ENCODE measurements around the gene NUDCD2. TPM values are rescaled to one million over a fixed set of nuclear protein-coding genes. Genes with fewer than 3 reads are reported as not detected.

Gene NUDCD2
- total RNA-seq, 1 experiment from 2014 or later: 44.9 TPM

- H3K9me3 Mint-ChIP-seq (ENCODE audit: low read depth, unreplicated experiment): no peaks in the 10 kb centered on the region
- no TSS peak for BruUV-seq (replicated peaks)
- CTCF ChIA-PET: interaction anchor here (0.7 kb wide), 1 partner anchor 14 kb away, joined by 3 read pairs; no protein-coding TSS in a partner anchor
Measured at GRCh38 chr5:163437011-163437308, 22.9 kb downstream of the NUDCD2 start.

GRCh38 chr5:163436515-163436914 lies 23.4 kb downstream of the NUDCD2 start:
- Mint-ChIP-seq H3K4me1 (ENCODE audit: low read depth, unreplicated experiment) (peaks cover 37% of the 10 kb centered on the region), H3K27me3 (ENCODE audit: unreplicated experiment) (no peaks in the 10 kb centered on the region), H3K27ac (ENCODE audit: unreplicated experiment) (peak overlapping the region; percentile 82), H3K36me3 (ENCODE audit: insufficient read depth, unreplicated experiment) (peaks cover 38% of the 10 kb centered on the region), H3K9me3 (ENCODE audit: low read depth, unreplicated experiment) (no peaks in the 10 kb centered on the region), H3K4me3 (ENCODE audit: low read depth, unreplicated experiment) (peak overlapping the region; percentile 88)
- intact Hi-C loops (cut with micrococcal nuclease; ENCODE audit: unreplicated experiment): loop anchor here (2.0 kb wide), 2 partner anchors 18 to 22 kb away; no protein-coding TSS in a partner anchor
- CTCF ChIA-PET: no interaction called here
- no peak for DNase-seq
- no TSS peak for BruUV-seq (replicated peaks)
- TF ChIP-seq, protein P1, sequence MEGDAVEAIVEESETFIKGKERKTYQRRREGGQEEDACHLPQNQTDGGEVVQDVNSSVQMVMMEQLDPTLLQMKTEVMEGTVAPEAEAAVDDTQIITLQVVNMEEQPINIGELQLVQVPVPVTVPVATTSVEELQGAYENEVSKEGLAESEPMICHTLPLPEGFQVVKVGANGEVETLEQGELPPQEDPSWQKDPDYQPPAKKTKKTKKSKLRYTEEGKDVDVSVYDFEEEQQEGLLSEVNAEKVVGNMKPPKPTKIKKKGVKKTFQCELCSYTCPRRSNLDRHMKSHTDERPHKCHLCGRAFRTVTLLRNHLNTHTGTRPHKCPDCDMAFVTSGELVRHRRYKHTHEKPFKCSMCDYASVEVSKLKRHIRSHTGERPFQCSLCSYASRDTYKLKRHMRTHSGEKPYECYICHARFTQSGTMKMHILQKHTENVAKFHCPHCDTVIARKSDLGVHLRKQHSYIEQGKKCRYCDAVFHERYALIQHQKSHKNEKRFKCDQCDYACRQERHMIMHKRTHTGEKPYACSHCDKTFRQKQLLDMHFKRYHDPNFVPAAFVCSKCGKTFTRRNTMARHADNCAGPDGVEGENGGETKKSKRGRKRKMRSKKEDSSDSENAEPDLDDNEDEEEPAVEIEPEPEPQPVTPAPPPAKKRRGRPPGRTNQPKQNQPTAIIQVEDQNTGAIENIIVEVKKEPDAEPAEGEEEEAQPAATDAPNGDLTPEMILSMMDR (IDR thresholded peaks at IDR 0.05; ENCODE audit: unreplicated experiment): no peak

More at GRCh38 chr5:163437011-163437308, 22.9 kb downstream of the NUDCD2 start:
- peak overlapping the region; percentile 82 for H3K27ac Mint-ChIP-seq (ENCODE audit: unreplicated experiment)
- no peaks in the 10 kb centered on the region for H3K27me3 Mint-ChIP-seq (ENCODE audit: unreplicated experiment)
- peaks cover 37% of the 10 kb centered on the region for H3K4me1 Mint-ChIP-seq (ENCODE audit: low read depth, unreplicated experiment)
- TF ChIP-seq, protein P1 (IDR thresholded peaks at IDR 0.05; ENCODE audit: unreplicated experiment): no peak
- H3K36me3 Mint-ChIP-seq (ENCODE audit: insufficient read depth, unreplicated experiment): peaks cover 38% of the 10 kb centered on the region
- no peak for DNase-seq
- intact Hi-C loops (cut with micrococcal nuclease; ENCODE audit: unreplicated experiment): loop anchor here (2.0 kb wide), 2 partner anchors 18 to 22 kb away; no protein-coding TSS in a partner anchor
- peak overlapping the region; percentile 88 for H3K4me3 Mint-ChIP-seq (ENCODE audit: low read depth, unreplicated experiment)

- DNase-seq: peak; percentile 43
- Mint-ChIP-seq H3K9me3 (ENCODE audit: low read depth, unreplicated experiment) (no peaks in the 10 kb centered on the region), H3K36me3 (ENCODE audit: insufficient read depth, unreplicated experiment) (peaks cover 32% of the 10 kb centered on the region), H3K4me1 (ENCODE audit: low read depth, unreplicated experiment) (peaks cover 28% of the 10 kb centered on the region), H3K4me3 (ENCODE audit: low read depth, unreplicated experiment) (no peak overlapping the region), H3K27me3 (ENCODE audit: unreplicated experiment) (no peaks in the 10 kb centered on the region), H3K27ac (ENCODE audit: unreplicated experiment) (peak overlapping the region; percentile 53)
- CTCF ChIA-PET: interaction anchor here (1.2 kb wide), 1 partner anchor 25 kb away, joined by 3 read pairs; no protein-coding TSS in a partner anchor
- no TSS peak for BruUV-seq (replicated peaks)
- intact Hi-C loops (cut with micrococcal nuclease; ENCODE audit: unreplicated experiment): no loop called here
- TF ChIP-seq, protein P1 (IDR thresholded peaks at IDR 0.05; ENCODE audit: unreplicated experiment): no peak
Measured at GRCh38 chr5:163434401-163434866, 25.5 kb downstream of the NUDCD2 start.

DNA sequence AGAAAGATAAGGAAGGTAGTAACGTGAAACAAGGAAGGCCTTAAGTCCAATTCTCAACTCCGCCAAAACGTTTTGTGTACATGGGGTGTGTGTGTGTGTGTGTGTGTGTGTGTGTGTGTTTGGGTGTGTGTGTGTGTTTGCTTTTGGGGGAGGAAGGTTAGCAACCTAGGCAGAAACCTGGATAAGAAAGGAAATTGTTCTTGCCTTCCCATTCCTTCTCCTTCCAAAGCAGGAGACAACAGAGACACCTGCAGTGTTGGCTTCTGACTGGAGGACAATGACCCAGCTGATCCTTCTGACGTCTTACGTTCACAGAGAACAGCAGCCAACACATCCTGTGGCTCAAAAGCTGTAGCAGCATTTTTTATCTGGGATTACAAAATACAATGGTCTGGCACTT lies 26.6 kb downstream of the NUDCD2 start:
- TF ChIP-seq, protein P1 (IDR thresholded peaks at IDR 0.05; ENCODE audit: unreplicated experiment): no peak
- no peak for DNase-seq
- no peak overlapping the region for H3K27ac Mint-ChIP-seq (ENCODE audit: unreplicated experiment)
- intact Hi-C loops (cut with micrococcal nuclease; ENCODE audit: unreplicated experiment): no loop called here
- CTCF ChIA-PET: no interaction called here
- peaks cover 26% of the 10 kb centered on the region for H3K4me1 Mint-ChIP-seq (ENCODE audit: low read depth, unreplicated experiment)
- H3K27me3 Mint-ChIP-seq (ENCODE audit: unreplicated experiment): no peaks in the 10 kb centered on the region
- no peak overlapping the region for H3K4me3 Mint-ChIP-seq (ENCODE audit: low read depth, unreplicated experiment)
- BruUV-seq (replicated peaks): no TSS peak
- H3K36me3 Mint-ChIP-seq (ENCODE audit: insufficient read depth, unreplicated experiment): peaks cover 21% of the 10 kb centered on the region
- H3K9me3 Mint-ChIP-seq (ENCODE audit: low read depth, unreplicated experiment): no peaks in the 10 kb centered on the region

All from Calu3 (cell line).